HepG2 (cell line): ENCODE measurements around the gene PLSCR4. TPM values are rescaled to one million over a fixed set of nuclear protein-coding genes. Genes with fewer than 3 reads are reported as not detected.

Source experiments
- AFF4 ChIP-seq: sonication (generic); formaldehyde crosslinking; IDR thresholded peaks from 2 replicates; pipeline ENCODE4 v1.4.0; 2020; ENCODE audit warnings: missing genetic modification reagents
- CSRNP2 ChIP-seq: sonication (generic); formaldehyde crosslinking; conservative IDR thresholded peaks from 2 replicates; pipeline ENCODE4 v1.8.0; 2022; ENCODE audit warnings: low read depth, missing genetic modification reagents
- KAT2B ChIP-seq: fragments of 150-350 bp; IDR thresholded peaks from 2 replicates; pipeline ENCODE4 v1.6.1; 2014; ENCODE audit warnings: low read depth, low read length, borderline replicate concordance
- MED1 ChIP-seq: sonication (generic); formaldehyde crosslinking; IDR thresholded peaks from 2 replicates; pipeline ENCODE4 v1.4.0; 2020; ENCODE audit warnings: missing genetic modification reagents
- NFIC ChIP-seq: IDR thresholded peaks from 2 replicates; pipeline ENCODE4 v1.6.1; 2012; ENCODE audit warnings: mild to moderate bottlenecking, low read length, inconsistent platforms
- PHF5A ChIP-seq: IDR thresholded peaks from one replicate; pipeline ENCODE4 v1.6.1; 2018; ENCODE audit warnings: low read depth, missing genetic modification reagents; ENCODE audit not compliant: unreplicated experiment
- RBFOX2 ChIP-seq: fragments of 200-400 bp; formaldehyde crosslinking; IDR thresholded peaks from 2 replicates; pipeline ENCODE4 v1.6.1; 2017; ENCODE audit warnings: low read depth, mild to moderate bottlenecking, low read length
- SRF ChIP-seq: IDR thresholded peaks from 2 replicates; pipeline ENCODE4 v1.6.1; 2011; ENCODE audit warnings: mild to moderate bottlenecking, low read depth, low read length, moderate library complexity
- TEAD3 ChIP-seq: optimal IDR thresholded peaks from 2 replicates; pipeline ENCODE3; 2016; ENCODE audit warnings: borderline replicate concordance
- TERF1 ChIP-seq: sonication (generic); formaldehyde crosslinking; IDR thresholded peaks from 2 replicates; pipeline ENCODE4 v1.8.0; 2022; ENCODE audit warnings: mild to moderate bottlenecking, missing genetic modification reagents, moderate library complexity
- THRA ChIP-seq: sonication (generic); formaldehyde crosslinking; IDR thresholded peaks from 2 replicates; pipeline ENCODE4 v1.4.0; 2020; ENCODE audit warnings: missing genetic modification reagents, borderline replicate concordance
- TP53 ChIP-seq: sonication (generic); formaldehyde crosslinking; conservative IDR thresholded peaks from 2 replicates; pipeline ENCODE4 v1.4.0; 2020; ENCODE audit warnings: missing genetic modification reagents
- ZBTB20 ChIP-seq: sonication (generic); formaldehyde crosslinking; IDR thresholded peaks from 2 replicates; pipeline ENCODE4 v1.8.1; 2023; ENCODE audit warnings: missing genetic modification reagents, low read depth, mild to moderate bottlenecking, borderline replicate concordance
- ZKSCAN1 ChIP-seq: fragments of 150-350 bp; IDR thresholded peaks from 2 replicates; pipeline ENCODE4 v1.6.1; 2014; ENCODE audit warnings: low read length
- ZKSCAN8 ChIP-seq: IDR thresholded peaks from 2 replicates; pipeline ENCODE4 v1.6.1; 2016; ENCODE audit warnings: borderline replicate concordance, missing genetic modification reagents, missing compliant biosample characterization
- ZNF280D ChIP-seq: sonication (generic); formaldehyde crosslinking; IDR thresholded peaks from 2 replicates; pipeline ENCODE4 v1.5.1; 2020; ENCODE audit warnings: mild to moderate bottlenecking, missing genetic modification reagents
- ZNF674 ChIP-seq: sonication (generic); formaldehyde crosslinking; IDR thresholded peaks from 2 replicates; pipeline ENCODE4 v1.5.0; 2020; ENCODE audit warnings: low read depth, mild to moderate bottlenecking, missing genetic modification reagents
- polyA plus RNA-seq, 8 experiments: library from polyadenylated mRNA; depleted of rRNA in 3 of 8; stranded (reverse) in 7 of 8; unstranded in 1 of 8; fragments of >200 nt; fragmentation: Illumina TruSeq in 4 of 8; extraction: Trizol in 4 of 8; gene quantifications; 2 replicates each; pipeline versions ENCODE4 v1.2.1 to v1.2.3, GENCODE V29; 2011 to 2016; ENCODE audit warnings: low read depth in 4 of 8, missing spikeins in 1 of 8, mixed read lengths in 1 of 8; ENCODE audit not compliant: insufficient read depth in 1 of 8
- total RNA-seq, 5 experiments: library from RNA; depleted of rRNA; stranded (reverse); fragments of >200 nt; fragmentation: Illumina TruSeq; extraction: Trizol; gene quantifications; 2 replicates each; pipeline ENCODE4 v1.2.3, GENCODE V29; 2016; ENCODE audit warnings: low read depth in 1 of 5

PLSCR4 gene
- total and polyA plus RNA-seq, 2 of the 13 experiments (the other 11 are each of a cell fraction or from before 2014, with no cell fraction given): 1.5 to 59.0 TPM

GRCh38 chr3:146160964-146161662 lies 89.8 kb downstream of the PLSCR4 start, which contains the start of gene PLOD2 (continued):
- TF ChIP-seq ZNF280D (CRISPR knock-in tag): no peak
- no peak for TF ChIP-seq ZKSCAN1
- no peak for TF ChIP-seq TERF1 (CRISPR knock-in tag)
- TF ChIP-seq CSRNP2: no peak; the same call in 1 of the 2 replicates
- TF ChIP-seq THRA (CRISPR knock-in tag): peak; percentile 73; the same call in 1 of the 2 replicates
- peak; percentile 67 for TF ChIP-seq PHF5A (CRISPR knock-in tag)
- 0 out of 2 replicates have a peak, but pooled peaks have one; percentile 71 for TF ChIP-seq NFIC
- TF ChIP-seq AFF4 (CRISPR knock-in tag): peak; percentile 72; the same call in 1 of the 2 replicates
- TF ChIP-seq KAT2B: no peak
- peak; percentile 99 for TF ChIP-seq RBFOX2
- TF ChIP-seq ZNF674 (CRISPR knock-in tag): no peak; the same call in 1 of the 2 replicates
- TF ChIP-seq ZBTB20: no peak; the same call in 1 of the 2 replicates
- peak; percentile 97 for TF ChIP-seq MED1 (CRISPR knock-in tag)
- no peak; the same call in 1 of the 2 replicates for TF ChIP-seq ZKSCAN8 (CRISPR knock-in tag)
- TF ChIP-seq TEAD3 (CRISPR knock-in tag): peak; percentile 87
- TF ChIP-seq SRF: no peak
- no peak; the same call in 1 of the 2 replicates for TF ChIP-seq TP53 (CRISPR knock-in tag)
